Mesothelial cell of epicardium (in vitro differentiated cells): ENCODE data around the gene NCOA7. TPM values are rescaled to one million over a fixed set of nuclear protein-coding genes. Genes with fewer than 3 reads are reported as not detected.

Source experiments
- DNase-seq, 2 experiments: peaks; one replicate each; pipeline ENCODE4 v3.0.0; 2021; ENCODE audit warnings: low spot score in 2 of 2; ENCODE audit not compliant: unreplicated experiment in 2 of 2
- H3K27ac Mint-ChIP-seq: 2 replicates; pipeline ENCODE4 v1.8.0; 2021; ENCODE audit warnings: mixed read lengths
- H3K27me3 Mint-ChIP-seq: 2 replicates; pipeline ENCODE4 v1.8.0; 2021; ENCODE audit warnings: low read depth, mixed read lengths
- H3K36me3 Mint-ChIP-seq: 2 replicates; pipeline ENCODE4 v1.8.0; 2021; ENCODE audit warnings: mixed read lengths
- H3K4me1 Mint-ChIP-seq: 2 replicates; pipeline ENCODE4 v1.8.0; 2021; ENCODE audit warnings: mixed read lengths
- H3K4me3 Mint-ChIP-seq: 2 replicates; pipeline ENCODE4 v1.8.0; 2021; ENCODE audit warnings: mild to moderate bottlenecking, moderate library complexity, mixed read lengths
- H3K9me3 Mint-ChIP-seq: 2 replicates; pipeline ENCODE4 v1.8.0; 2021; ENCODE audit warnings: mixed read lengths
- total RNA-seq: library from RNA; stranded (reverse); gene quantifications from 3 replicates; pipeline ENCODE4 v1.2.1, GENCODE V29; 2021
- TF ChIP-seq, protein P1 (sequence below): fragments of 200-600 bp; sonication (generic); IDR thresholded peaks from one replicate; pipeline ENCODE4 v1.5.0; 2021; ENCODE audit warnings: antibody characterized with exemption; ENCODE audit not compliant: unreplicated experiment

The NCOA7 gene
- total RNA-seq, 1 donor from 2014 or later = 52.4 TPM

DNA sequence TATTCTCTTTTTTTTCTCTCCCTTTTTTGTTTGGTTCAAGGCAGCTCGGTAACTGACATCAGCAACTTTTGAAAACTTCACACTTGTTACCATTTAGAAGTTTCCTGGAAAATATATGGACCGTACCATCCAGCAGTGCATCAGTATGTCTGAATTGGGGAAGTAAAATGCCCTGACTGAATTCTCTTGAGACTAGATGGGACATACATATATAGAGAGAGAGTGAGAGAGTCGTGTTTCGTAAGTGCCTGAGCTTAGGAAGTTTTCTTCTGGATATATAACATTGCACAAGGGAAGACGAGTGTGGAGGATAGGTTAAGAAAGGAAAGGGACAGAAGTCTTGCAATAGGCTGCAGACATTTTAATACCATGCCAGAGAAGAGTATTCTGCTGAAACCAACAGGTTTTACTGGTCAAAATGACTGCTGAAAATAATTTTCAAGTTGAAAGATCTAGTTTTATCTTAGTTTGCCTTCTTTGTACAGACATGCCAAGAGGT lies 30.8 kb upstream of the NCOA7 start:
- Mint-ChIP-seq H3K9me3 (no peaks in the 10 kb centered on the region), H3K4me1 (peaks cover 21% of the 10 kb centered on the region), H3K27me3 (no peaks in the 10 kb centered on the region), H3K4me3 (no peak overlapping the region), H3K27ac (no peak overlapping the region), H3K36me3 (peaks cover 14% of the 10 kb centered on the region)
- DNase-seq = no peak
- TF ChIP-seq, protein P1, sequence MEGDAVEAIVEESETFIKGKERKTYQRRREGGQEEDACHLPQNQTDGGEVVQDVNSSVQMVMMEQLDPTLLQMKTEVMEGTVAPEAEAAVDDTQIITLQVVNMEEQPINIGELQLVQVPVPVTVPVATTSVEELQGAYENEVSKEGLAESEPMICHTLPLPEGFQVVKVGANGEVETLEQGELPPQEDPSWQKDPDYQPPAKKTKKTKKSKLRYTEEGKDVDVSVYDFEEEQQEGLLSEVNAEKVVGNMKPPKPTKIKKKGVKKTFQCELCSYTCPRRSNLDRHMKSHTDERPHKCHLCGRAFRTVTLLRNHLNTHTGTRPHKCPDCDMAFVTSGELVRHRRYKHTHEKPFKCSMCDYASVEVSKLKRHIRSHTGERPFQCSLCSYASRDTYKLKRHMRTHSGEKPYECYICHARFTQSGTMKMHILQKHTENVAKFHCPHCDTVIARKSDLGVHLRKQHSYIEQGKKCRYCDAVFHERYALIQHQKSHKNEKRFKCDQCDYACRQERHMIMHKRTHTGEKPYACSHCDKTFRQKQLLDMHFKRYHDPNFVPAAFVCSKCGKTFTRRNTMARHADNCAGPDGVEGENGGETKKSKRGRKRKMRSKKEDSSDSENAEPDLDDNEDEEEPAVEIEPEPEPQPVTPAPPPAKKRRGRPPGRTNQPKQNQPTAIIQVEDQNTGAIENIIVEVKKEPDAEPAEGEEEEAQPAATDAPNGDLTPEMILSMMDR = no peak

DNA sequence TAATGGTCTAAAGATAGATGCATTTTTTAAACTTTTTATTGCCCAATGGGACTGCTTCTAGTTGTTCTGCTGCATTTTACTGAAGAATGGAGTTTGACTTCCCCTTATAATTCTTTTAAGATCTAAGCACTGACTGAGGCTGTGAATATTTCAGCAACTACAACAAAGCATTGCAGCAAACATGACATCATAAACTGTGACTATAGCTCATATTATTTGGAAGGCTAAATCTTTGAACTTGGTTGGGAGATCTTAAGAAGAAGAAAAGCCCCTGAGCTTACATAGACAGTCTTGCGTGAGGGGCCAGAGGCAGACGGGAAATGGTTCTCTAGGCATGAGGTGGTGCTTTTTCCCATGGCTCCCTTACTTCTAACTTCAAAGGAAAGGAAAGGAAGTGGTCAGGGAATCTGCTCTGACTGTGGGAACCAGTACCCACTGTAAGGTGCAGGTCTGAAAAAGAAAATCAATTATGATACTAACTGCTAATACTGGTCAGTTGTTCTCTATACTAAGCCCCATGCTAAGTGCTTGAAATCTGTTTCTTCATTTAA lies 26.6 kb upstream of the NCOA7 start:
- peaks cover 11% of the 10 kb centered on the region for H3K36me3 Mint-ChIP-seq
- no peak overlapping the region for H3K4me3 Mint-ChIP-seq
- peaks cover 27% of the 10 kb centered on the region for H3K4me1 Mint-ChIP-seq
- DNase-seq = no peak
- H3K9me3 Mint-ChIP-seq = no peaks in the 10 kb centered on the region
- peak overlapping the region; percentile 3 for H3K27ac Mint-ChIP-seq
- no peaks in the 10 kb centered on the region for H3K27me3 Mint-ChIP-seq
- TF ChIP-seq, protein P1 = no peak

DNA sequence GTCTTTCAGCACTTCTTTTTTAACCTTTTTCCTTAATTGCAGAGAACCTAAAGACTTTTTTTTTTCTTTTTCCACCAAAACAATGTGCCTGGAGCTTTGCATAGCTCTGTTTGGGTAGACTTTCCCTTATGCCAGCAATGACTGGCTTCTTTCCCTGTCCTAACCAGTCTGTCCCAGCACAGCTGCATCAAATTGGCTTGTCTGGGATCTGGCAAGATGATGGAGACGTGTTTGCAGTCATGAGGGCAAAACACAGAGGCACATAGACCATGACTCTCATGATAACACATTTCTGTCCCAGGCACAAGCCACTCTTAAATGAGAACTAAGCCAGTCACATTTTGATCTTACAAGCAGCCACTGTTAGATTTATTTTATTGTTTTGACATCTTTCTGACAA lies 24.8 kb upstream of the NCOA7 start:
- peaks cover 20% of the 10 kb centered on the region for H3K4me1 Mint-ChIP-seq
- no peak overlapping the region for H3K4me3 Mint-ChIP-seq
- no peak for DNase-seq
- TF ChIP-seq, protein P1 = no peak
- H3K9me3 Mint-ChIP-seq = no peaks in the 10 kb centered on the region
- H3K27ac Mint-ChIP-seq = no peak overlapping the region
- H3K36me3 Mint-ChIP-seq = peaks cover 4% of the 10 kb centered on the region
- no peaks in the 10 kb centered on the region for H3K27me3 Mint-ChIP-seq

- Mint-ChIP-seq H3K27ac (no peak overlapping the region), H3K36me3 (peaks cover 3% of the 10 kb centered on the region), H3K9me3 (no peaks in the 10 kb centered on the region), H3K4me1 (peaks cover 19% of the 10 kb centered on the region), H3K4me3 (no peak overlapping the region), H3K27me3 (no peaks in the 10 kb centered on the region)
- TF ChIP-seq, protein P1 = no peak
- no peak for DNase-seq
These were observed 24.1 kb upstream of the NCOA7 start for GRCh38 chr6:125766641-125767040.

- H3K4me3 Mint-ChIP-seq = no peak overlapping the region
- H3K27ac Mint-ChIP-seq = no peak overlapping the region
- H3K4me1 Mint-ChIP-seq = peaks cover 14% of the 10 kb centered on the region
- TF ChIP-seq, protein P1 = no peak
- peaks cover 2% of the 10 kb centered on the region for H3K36me3 Mint-ChIP-seq
- no peaks in the 10 kb centered on the region for H3K27me3 Mint-ChIP-seq
- H3K9me3 Mint-ChIP-seq = peaks cover 9% of the 10 kb centered on the region
- DNase-seq = no peak
These were observed 21.5 kb upstream of the NCOA7 start for GRCh38 chr6:125769147-125769783.
